ENCODE data around the gene PYCARD. TPM values are rescaled to one million over a fixed set of nuclear protein-coding genes. Genes with fewer than 3 reads are reported as not detected.

The PYCARD gene
- total RNA-seq, 2 donors from 2014 or later, result 27.2 to 51.6 TPM

GRCh38 chr16:31221357-31222160, 19.0 kb upstream of the PYCARD start:
- Histone ChIP-seq H3K4me1 (replicated peaks) (peaks cover 1% of the 10 kb centered on the region), H3K27me3 (replicated peaks; ENCODE audit: insufficient read depth) (peaks cover 2% of the 10 kb centered on the region), H3K9me3 (no peaks in the 10 kb centered on the region), H3K36me3 (no peaks in the 10 kb centered on the region), H3K27ac (no peak overlapping the region), H3K4me3 (no peak overlapping the region)
- DNase-seq (ENCODE audit: low spot score), result no peak
- WGBS, result 60% methylated on average over 12 of the region's 12 CpGs
- intact Hi-C loops (cut with DNase I), result no loop called here
- TF ChIP-seq POLR2AphosphoS5 (IDR thresholded peaks at IDR 0.05), result no peak
- no peak for TF ChIP-seq CTCF (IDR thresholded peaks at IDR 0.05)
- no peak for TF ChIP-seq POLR2A (IDR thresholded peaks at IDR 0.05)

GRCh38 chr16:31219154-31219741, 16.7 kb upstream of the PYCARD start:
- WGBS, result 86% methylated on average over 14 of the region's 15 CpGs
- intact Hi-C loops (cut with DNase I), result no loop called here
- TF ChIP-seq POLR2A (IDR thresholded peaks at IDR 0.05) (no peak), POLR2AphosphoS5 (IDR thresholded peaks at IDR 0.05) (no peak), CTCF (IDR thresholded peaks at IDR 0.05) (no peak)

GRCh38 chr16:31217136-31217530, 14.6 kb upstream of the PYCARD start:
- no peaks in the 10 kb centered on the region for H3K9me3 ChIP-seq
- no peak overlapping the region for H3K4me3 ChIP-seq
- peaks cover 15% of the 10 kb centered on the region for H3K4me1 ChIP-seq (replicated peaks)
- peaks cover 2% of the 10 kb centered on the region for H3K27me3 ChIP-seq (replicated peaks; ENCODE audit: insufficient read depth)
- TF ChIP-seq CTCF (IDR thresholded peaks at IDR 0.05) (no peak), POLR2A (IDR thresholded peaks at IDR 0.05) (no peak), POLR2AphosphoS5 (IDR thresholded peaks at IDR 0.05) (no peak)
- intact Hi-C loops (cut with DNase I), result no loop called here
- no peak for DNase-seq (ENCODE audit: low spot score)
- WGBS, result 21% methylated on average over 4 of the region's 4 CpGs
- H3K27ac ChIP-seq, result no peak overlapping the region
- no peaks in the 10 kb centered on the region for H3K36me3 ChIP-seq

More at GRCh38 chr16:31219154-31219741, 16.7 kb upstream of the PYCARD start:
- no peak for DNase-seq (ENCODE audit: low spot score)
- no peak overlapping the region for H3K4me3 ChIP-seq
- peaks cover 15% of the 10 kb centered on the region for H3K4me1 ChIP-seq (replicated peaks)
- H3K27me3 ChIP-seq (replicated peaks; ENCODE audit: insufficient read depth), result peaks cover 2% of the 10 kb centered on the region
- H3K36me3 ChIP-seq, result no peaks in the 10 kb centered on the region
- no peaks in the 10 kb centered on the region for H3K9me3 ChIP-seq
- no peak overlapping the region for H3K27ac ChIP-seq

- H3K27ac ChIP-seq, result no peak within 1 kb of the TSS
- H3K4me3 ChIP-seq, result no peak within 1 kb of the TSS
- TF ChIP-seq POLR2A (IDR thresholded peaks at IDR 0.05), result no peak
- TF ChIP-seq CTCF (IDR thresholded peaks at IDR 0.05), result no peak
- TF ChIP-seq POLR2AphosphoS5 (IDR thresholded peaks at IDR 0.05), result no peak
- no peaks in the 10 kb centered on the region for H3K36me3 ChIP-seq
- no peaks in the 10 kb centered on the region for H3K27me3 ChIP-seq (replicated peaks; ENCODE audit: insufficient read depth)
- peaks cover 15% of the 10 kb centered on the region for H3K4me1 ChIP-seq (replicated peaks)
- no peaks in the 10 kb centered on the region for H3K9me3 ChIP-seq
- 3% methylated on average over 52 of the region's 52 CpGs for WGBS
- intact Hi-C loops (cut with DNase I), result no loop called here
- no peak for DNase-seq (ENCODE audit: low spot score)
Observed at GRCh38 chr16:31216422-31217135, 14.0 kb upstream of the PYCARD start, which contains the start of gene PYDC1. TSS of gene PYDC1 (minus strand) at chr16:31217135. CDS start at chr16:31217028, 107 bp downstream.
